Stomach smooth muscle (tissue), 2 donors: Measurements from ENCODE around the gene HSD17B8.

Experiments used
- H3K27ac ChIP-seq: one replicate; pipeline ENCODE4 v1.7.0; 2013; ENCODE audit warnings: mild to moderate bottlenecking, low read length, inconsistent platforms
- H3K27me3 ChIP-seq, 2 donors: one replicate each; pipeline ENCODE4 v1.7.0; 2013; ENCODE audit warnings: low read length in 2 of 2; ENCODE audit not compliant: insufficient read depth in 2 of 2, control insufficient read depth in 1 of 2
- H3K36me3 ChIP-seq, 2 donors: one replicate each; pipeline ENCODE4 v1.7.0; 2013; ENCODE audit warnings: low read length in 2 of 2; ENCODE audit not compliant: control insufficient read depth in 2 of 2, insufficient read depth in 2 of 2
- H3K4me1 ChIP-seq: one replicate; pipeline ENCODE4 v1.7.0; 2013; ENCODE audit warnings: low read length; ENCODE audit not compliant: control insufficient read depth, insufficient read depth
- H3K4me3 ChIP-seq, 2 donors: one replicate each; pipeline ENCODE4 v1.7.0; 2013; ENCODE audit warnings: low read length in 2 of 2
- H3K9ac ChIP-seq, 2 donors: one replicate each; pipeline ENCODE4 v1.7.0; 2013; ENCODE audit warnings: low read length in 2 of 2, mild to moderate bottlenecking in 1 of 2
- H3K9me3 ChIP-seq, 2 donors: one replicate each; pipeline ENCODE4 v1.7.0; 2013; ENCODE audit warnings: low read length in 2 of 2; ENCODE audit not compliant: control insufficient read depth in 2 of 2
- donor health status: healthy.
- donor health status: Pancreatic carcinoma.

The HSD17B8 gene

DNA sequence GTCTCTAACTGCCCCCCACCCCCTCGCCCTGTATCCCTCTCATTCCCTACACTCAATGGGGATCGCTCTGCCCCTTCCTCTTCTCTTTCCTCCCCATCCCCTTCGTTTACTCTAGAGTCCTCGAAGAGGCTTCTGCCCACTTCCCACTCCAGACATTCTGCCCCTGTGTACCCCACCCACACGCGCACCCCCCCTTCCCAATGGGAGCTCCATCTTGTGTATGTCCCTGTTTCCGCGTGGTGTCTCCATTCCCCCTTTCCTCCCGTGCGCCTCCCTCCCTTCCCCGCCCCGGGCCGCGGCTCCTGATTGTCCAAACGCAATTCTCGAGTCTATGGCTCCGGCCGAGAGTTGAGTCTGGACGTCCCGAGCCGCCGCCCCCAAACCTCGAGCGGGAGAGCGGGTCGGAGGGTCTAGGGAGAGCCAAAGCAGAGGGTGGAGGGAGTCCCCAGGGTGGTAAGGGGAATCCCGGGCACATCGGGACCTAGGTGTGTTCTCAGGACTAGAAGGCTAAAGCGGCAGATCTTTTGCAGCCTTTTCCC lies 3.2 kb downstream of the HSD17B8 start:
- H3K27ac ChIP-seq, result peak overlapping the region; percentile 92
- peaks cover 49% of the 10 kb centered on the region for H3K4me1 ChIP-seq
- peaks cover 23 to 25% of the 10 kb centered on the region in 2 donors for H3K36me3 ChIP-seq

DNA sequence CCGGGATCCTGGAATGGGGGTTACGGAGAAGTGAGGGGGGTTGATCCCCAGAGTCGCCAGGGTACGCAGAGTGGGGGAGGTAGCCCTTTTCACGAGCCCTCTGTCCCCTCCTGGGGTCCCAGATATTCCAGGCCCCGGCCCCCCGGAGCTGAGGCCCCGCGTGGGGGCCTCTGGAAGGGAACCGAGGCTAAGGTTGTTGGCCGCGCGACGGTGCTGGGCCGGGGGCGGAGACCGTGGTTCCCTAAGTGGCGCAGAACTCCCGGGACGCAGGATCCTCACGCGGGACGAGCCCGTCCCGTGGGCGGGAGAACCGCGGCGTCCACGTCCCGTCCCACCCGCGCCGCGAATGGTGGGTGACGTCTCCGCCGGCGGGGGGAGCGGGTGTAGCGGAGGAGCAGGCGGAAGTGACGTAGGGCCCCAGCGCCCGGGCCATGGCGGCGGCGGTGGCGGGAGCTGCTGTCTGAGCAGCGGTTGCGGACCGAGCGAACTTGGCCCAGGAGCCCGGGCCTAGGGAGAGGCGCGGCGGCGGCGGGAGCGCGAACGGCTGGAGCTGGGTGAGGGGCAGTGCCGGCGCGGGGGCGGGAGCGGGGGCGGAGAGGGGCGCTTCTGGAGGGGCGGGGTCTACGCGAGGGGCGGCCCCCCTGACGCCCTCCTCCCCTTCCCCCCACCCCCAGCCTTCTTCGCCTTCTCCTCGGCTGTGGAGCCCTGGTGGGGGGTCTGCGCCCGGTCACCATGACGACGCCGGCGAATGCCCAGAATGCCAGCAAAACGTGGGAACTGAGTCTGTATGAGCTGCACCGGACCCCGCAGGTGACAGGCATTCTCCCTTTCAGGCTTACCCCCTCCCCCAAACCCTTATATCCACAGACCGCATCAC lies 3.9 kb downstream of the HSD17B8 start, which contains the start of gene RING1:
RING1 (plus strand) TSS at position 410 of the 877 bp plus-strand sequence; CDS start at position 733, 323 bp downstream.
- no peaks in the 10 kb centered on the region for H3K27me3 ChIP-seq
- H3K27ac ChIP-seq, result peak within 1 kb of the TSS; percentile 92
- H3K4me3 ChIP-seq, result peak within 1 kb of the TSS; percentile 89 to 90
- peaks cover 51% of the 10 kb centered on the region for H3K4me1 ChIP-seq
- no peaks in the 10 kb centered on the region for H3K9me3 ChIP-seq
- peak within 1 kb of the TSS; percentile 98 to 99 for H3K9ac ChIP-seq
- H3K36me3 ChIP-seq, result peaks cover 16 to 18% of the 10 kb centered on the region in 2 donors

More for the DNA sequence above, 3.2 kb downstream of the HSD17B8 start:
- Histone ChIP-seq H3K27me3 (no peaks in the 10 kb centered on the region), H3K9ac (peak overlapping the region; percentile 98 to 99), H3K9me3 (no peaks in the 10 kb centered on the region), H3K4me3 (peak overlapping the region; percentile 89 to 90)

GRCh38 chr6:33209856-33210255 lies 5.4 kb downstream of the HSD17B8 start:
- H3K4me1 ChIP-seq, result peaks cover 45% of the 10 kb centered on the region

GRCh38 chr6:33211136-33211535 lies 6.7 kb downstream of the HSD17B8 start:
- H3K27ac ChIP-seq, result no peak overlapping the region
- peaks cover 12 to 15% of the 10 kb centered on the region in 2 donors for H3K36me3 ChIP-seq
- H3K9ac ChIP-seq, result no peak overlapping the region
- peaks cover 38% of the 10 kb centered on the region for H3K4me1 ChIP-seq
- H3K4me3 ChIP-seq, result no peak overlapping the region
- H3K27me3 ChIP-seq, result no peaks in the 10 kb centered on the region
- H3K9me3 ChIP-seq, result no peaks in the 10 kb centered on the region

More at GRCh38 chr6:33209856-33210255, 5.4 kb downstream of the HSD17B8 start:
- Histone ChIP-seq H3K36me3 (peaks cover 12 to 15% of the 10 kb centered on the region in 2 donors), H3K9me3 (no peaks in the 10 kb centered on the region), H3K27ac (no peak overlapping the region), H3K4me3 (no peak overlapping the region), H3K9ac (no peak overlapping the region), H3K27me3 (no peaks in the 10 kb centered on the region)

DNA sequence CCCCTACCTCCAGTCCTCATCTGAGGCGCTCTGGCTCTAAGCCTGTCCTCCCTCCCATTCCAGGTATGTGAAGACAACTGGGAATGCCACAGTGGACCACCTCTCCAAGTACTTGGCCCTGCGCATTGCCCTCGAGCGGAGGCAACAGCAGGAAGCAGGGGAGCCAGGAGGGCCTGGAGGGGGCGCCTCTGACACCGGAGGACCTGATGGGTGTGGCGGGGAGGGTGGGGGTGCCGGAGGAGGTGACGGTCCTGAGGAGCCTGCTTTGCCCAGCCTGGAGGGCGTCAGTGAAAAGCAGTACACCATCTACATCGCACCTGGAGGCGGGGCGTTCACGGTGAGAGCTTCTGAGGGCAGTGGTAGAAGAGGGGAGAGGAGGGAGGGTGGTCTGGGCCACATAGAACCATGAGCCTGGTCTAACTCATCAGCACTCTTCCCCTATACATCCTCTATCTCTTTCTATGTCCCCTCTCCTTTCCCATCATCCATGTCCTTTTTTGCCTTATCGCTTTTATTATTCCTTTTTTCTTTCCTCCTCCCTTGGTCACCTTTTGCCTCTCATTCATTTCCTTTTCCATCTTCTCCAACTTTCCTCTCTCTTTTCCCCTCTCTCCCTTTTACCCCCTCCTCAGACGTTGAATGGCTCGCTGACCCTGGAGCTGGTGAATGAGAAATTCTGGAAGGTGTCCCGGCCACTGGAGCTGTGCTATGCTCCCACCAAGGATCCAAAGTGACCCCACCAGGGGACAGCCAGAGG lies 7.4 kb downstream of the HSD17B8 start:
- Histone ChIP-seq H3K4me1 (peaks cover 36% of the 10 kb centered on the region), H3K27ac (no peak overlapping the region), H3K9me3 (no peaks in the 10 kb centered on the region), H3K27me3 (no peaks in the 10 kb centered on the region), H3K9ac (no peak overlapping the region), H3K4me3 (no peak overlapping the region), H3K36me3 (peaks cover 12 to 15% of the 10 kb centered on the region in 2 donors)

DNA sequence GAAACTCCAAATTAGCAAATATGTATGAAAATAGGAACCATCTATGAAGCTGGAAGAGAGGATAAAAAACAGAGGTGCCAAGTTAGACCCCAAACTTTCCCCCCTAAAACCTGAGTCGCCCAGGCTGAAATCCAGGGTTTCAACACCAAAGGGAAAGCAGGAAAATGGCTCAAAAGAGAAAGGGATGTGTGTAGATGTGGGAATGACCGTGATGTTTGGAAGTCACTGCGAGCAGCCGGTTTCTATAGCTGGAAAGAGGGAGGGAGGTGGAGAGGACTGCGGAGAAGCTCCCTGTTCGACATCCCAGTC lies 8.4 kb downstream of the HSD17B8 start:
- Histone ChIP-seq H3K9me3 (no peaks in the 10 kb centered on the region), H3K27ac (no peak overlapping the region), H3K4me1 (peaks cover 30% of the 10 kb centered on the region), H3K4me3 (peak overlapping the region; percentile 73 to 77), H3K27me3 (no peaks in the 10 kb centered on the region), H3K36me3 (peaks cover 12 to 15% of the 10 kb centered on the region in 2 donors), H3K9ac (peak overlapping the region; percentile 57 to 66)

GRCh38 chr6:33213166-33213988 lies 8.9 kb downstream of the HSD17B8 start:
- peak overlapping the region; percentile 57 to 66 for H3K9ac ChIP-seq
- no peak overlapping the region for H3K27ac ChIP-seq
- peaks cover 28% of the 10 kb centered on the region for H3K4me1 ChIP-seq
- H3K36me3 ChIP-seq, result peaks cover 12 to 15% of the 10 kb centered on the region in 2 donors
- peak overlapping the region; percentile 73 to 77 for H3K4me3 ChIP-seq
- H3K27me3 ChIP-seq, result no peaks in the 10 kb centered on the region
- H3K9me3 ChIP-seq, result no peaks in the 10 kb centered on the region

GRCh38 chr6:33213989-33214335 lies 9.5 kb downstream of the HSD17B8 start:
- Histone ChIP-seq H3K9ac (peak overlapping the region; percentile 57 to 66), H3K27ac (no peak overlapping the region), H3K36me3 (peaks cover 12 to 15% of the 10 kb centered on the region in 2 donors), H3K4me3 (peak overlapping the region; percentile 73 to 77), H3K9me3 (no peaks in the 10 kb centered on the region), H3K27me3 (peaks cover 0 to under 1% of the 10 kb centered on the region in 2 donors), H3K4me1 (peaks cover 25% of the 10 kb centered on the region)

GRCh38 chr6:33215271-33216116 lies 11.0 kb downstream of the HSD17B8 start:
- H3K9me3 ChIP-seq, result no peaks in the 10 kb centered on the region
- no peak overlapping the region for H3K4me3 ChIP-seq
- H3K9ac ChIP-seq, result no peak overlapping the region
- peaks cover 4 to 5% of the 10 kb centered on the region in 2 donors for H3K36me3 ChIP-seq
- H3K27me3 ChIP-seq, result peaks cover 0 to 2% of the 10 kb centered on the region in 2 donors
- no peak overlapping the region for H3K27ac ChIP-seq
- peaks cover 17% of the 10 kb centered on the region for H3K4me1 ChIP-seq
